HepG2 (cell line): ENCODE results near the gene GALNT17.

ENCODE experiments used
- CTCF ChIP-seq: sonication (generic); formaldehyde crosslinking; IDR thresholded peaks from 2 replicates; pipeline ENCODE4 v1.5.0; 2020; ENCODE audit warnings: mild to moderate bottlenecking, missing genetic modification reagents, moderate library complexity
- ONECUT2 ChIP-seq: sonication (generic); formaldehyde crosslinking; IDR thresholded peaks from 2 replicates; pipeline ENCODE4 v1.4.0; 2020; ENCODE audit warnings: missing genetic modification reagents
- POLR2A ChIP-seq, 2 experiments: IDR thresholded peaks; 2 replicates each; pipeline ENCODE4 v1.6.1; 2011; ENCODE audit warnings: low read depth in 2 of 2, low read length in 2 of 2, mild to moderate bottlenecking in 1 of 2, moderate library complexity in 1 of 2; ENCODE audit not compliant: insufficient read depth in 1 of 2
- RAD21 ChIP-seq: fragments of 450-650 bp; formaldehyde crosslinking; IDR thresholded peaks from 2 replicates; pipeline ENCODE4 v1.5.0; 2020; ENCODE audit warnings: mild to moderate bottlenecking
- SOX13 ChIP-seq, 3 experiments: fragments of 450-650 bp in 1 of 3; sonication (generic) in 1 of 3; formaldehyde crosslinking in 1 of 3; IDR thresholded peaks in 2 of 3; conservative IDR thresholded peaks in 1 of 3; 2 replicates each; pipeline versions ENCODE4 v1.5.0 to v1.6.1; 2016 to 2020; ENCODE audit warnings: antibody characterized with exemption in 1 of 3, mild to moderate bottlenecking in 1 of 3, missing compliant biosample characterization in 1 of 3, missing genetic modification reagents in 1 of 3, moderate library complexity in 1 of 3
- SRF ChIP-seq: IDR thresholded peaks from 2 replicates; pipeline ENCODE4 v1.6.1; 2011; ENCODE audit warnings: mild to moderate bottlenecking, low read depth, low read length, moderate library complexity
- SRY ChIP-seq: sonication (generic); formaldehyde crosslinking; IDR thresholded peaks from 2 replicates; pipeline ENCODE4 v1.8.0; 2022; ENCODE audit warnings: mild to moderate bottlenecking, missing genetic modification reagents
- TF ChIP-seq, protein P1 (sequence below): sonication (generic); formaldehyde crosslinking; IDR thresholded peaks from 2 replicates; pipeline ENCODE4 v1.5.0; 2020; ENCODE audit warnings: missing genetic modification reagents

- TF ChIP-seq CTCF (CRISPR knock-in tag) (no peak), POLR2A (IDR thresholded peaks at IDR 0.05; ENCODE audit: insufficient read depth in 1 of 2, low read depth in 2 of 2, low read length in 2 of 2) (no peak), SRY (CRISPR knock-in tag) (no peak), SOX13 (IDR thresholded peaks at IDR 0.05) (no peak), SOX13 (CRISPR knock-in tag; conservative IDR thresholded peaks at IDR 0.05 in 1 of 2, IDR thresholded peaks at IDR 0.05 in 1 of 2) (no peak), RAD21 (CRISPR knock-in tag) (no peak), ONECUT2 (no peak), SRF (no peak)
- TF ChIP-seq, protein P1, sequence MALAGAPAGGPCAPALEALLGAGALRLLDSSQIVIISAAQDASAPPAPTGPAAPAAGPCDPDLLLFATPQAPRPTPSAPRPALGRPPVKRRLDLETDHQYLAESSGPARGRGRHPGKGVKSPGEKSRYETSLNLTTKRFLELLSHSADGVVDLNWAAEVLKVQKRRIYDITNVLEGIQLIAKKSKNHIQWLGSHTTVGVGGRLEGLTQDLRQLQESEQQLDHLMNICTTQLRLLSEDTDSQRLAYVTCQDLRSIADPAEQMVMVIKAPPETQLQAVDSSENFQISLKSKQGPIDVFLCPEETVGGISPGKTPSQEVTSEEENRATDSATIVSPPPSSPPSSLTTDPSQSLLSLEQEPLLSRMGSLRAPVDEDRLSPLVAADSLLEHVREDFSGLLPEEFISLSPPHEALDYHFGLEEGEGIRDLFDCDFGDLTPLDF (CRISPR knock-in tag): no peak
Observed at GRCh38 chr7:71480791-71481190, 348.8 kb downstream of the GALNT17 start.
